ENCODE data around the gene ZFR2. TPM values are rescaled to one million over a fixed set of nuclear protein-coding genes. Genes with fewer than 3 reads are reported as not detected.

ZFR2 gene
- total RNA-seq, 2 donors from 2014 or later = not detected

DNA sequence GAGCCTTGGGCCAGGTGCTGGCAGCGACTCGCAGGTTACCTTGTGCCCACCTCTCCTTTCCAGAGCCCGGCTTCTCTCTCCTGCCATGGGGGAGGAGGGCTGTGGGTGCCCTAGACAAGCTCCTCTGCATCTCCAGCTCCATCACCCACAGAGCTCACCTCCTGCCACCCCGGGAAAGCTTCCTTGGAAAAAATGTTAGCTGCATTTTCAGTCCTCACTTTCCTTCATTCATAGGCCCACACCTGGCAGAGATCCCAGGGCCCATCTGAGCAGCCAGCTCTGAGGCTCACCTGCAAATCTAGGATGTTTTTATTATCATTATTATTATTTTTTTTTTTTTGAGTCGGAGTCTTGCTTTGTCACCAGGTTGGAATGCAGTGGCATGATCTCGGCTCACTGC, 36.8 kb downstream of the ZFR2 start:
- H3K4me3 ChIP-seq = no peak overlapping the region
- TF ChIP-seq, protein P1, sequence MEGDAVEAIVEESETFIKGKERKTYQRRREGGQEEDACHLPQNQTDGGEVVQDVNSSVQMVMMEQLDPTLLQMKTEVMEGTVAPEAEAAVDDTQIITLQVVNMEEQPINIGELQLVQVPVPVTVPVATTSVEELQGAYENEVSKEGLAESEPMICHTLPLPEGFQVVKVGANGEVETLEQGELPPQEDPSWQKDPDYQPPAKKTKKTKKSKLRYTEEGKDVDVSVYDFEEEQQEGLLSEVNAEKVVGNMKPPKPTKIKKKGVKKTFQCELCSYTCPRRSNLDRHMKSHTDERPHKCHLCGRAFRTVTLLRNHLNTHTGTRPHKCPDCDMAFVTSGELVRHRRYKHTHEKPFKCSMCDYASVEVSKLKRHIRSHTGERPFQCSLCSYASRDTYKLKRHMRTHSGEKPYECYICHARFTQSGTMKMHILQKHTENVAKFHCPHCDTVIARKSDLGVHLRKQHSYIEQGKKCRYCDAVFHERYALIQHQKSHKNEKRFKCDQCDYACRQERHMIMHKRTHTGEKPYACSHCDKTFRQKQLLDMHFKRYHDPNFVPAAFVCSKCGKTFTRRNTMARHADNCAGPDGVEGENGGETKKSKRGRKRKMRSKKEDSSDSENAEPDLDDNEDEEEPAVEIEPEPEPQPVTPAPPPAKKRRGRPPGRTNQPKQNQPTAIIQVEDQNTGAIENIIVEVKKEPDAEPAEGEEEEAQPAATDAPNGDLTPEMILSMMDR (IDR thresholded peaks at IDR 0.05) = no peak
- no peak overlapping the region for H3K27ac ChIP-seq
- H3K4me1 ChIP-seq (ENCODE audit: control insufficient read depth in 1 of 2, low read depth in 2 of 2) = no peaks in the 10 kb centered on the region
- ATAC-seq (ENCODE audit: insufficient number of reproducible peaks, low FRiP score, low read depth) (no peak), DNase-seq (ENCODE audit: low spot score) (no peak)
- H3K27me3 ChIP-seq (replicated peaks; ENCODE audit: insufficient read depth) = no peaks in the 10 kb centered on the region
- no peaks in the 10 kb centered on the region for H3K36me3 ChIP-seq
- no peaks in the 10 kb centered on the region for H3K9me3 ChIP-seq

DNA sequence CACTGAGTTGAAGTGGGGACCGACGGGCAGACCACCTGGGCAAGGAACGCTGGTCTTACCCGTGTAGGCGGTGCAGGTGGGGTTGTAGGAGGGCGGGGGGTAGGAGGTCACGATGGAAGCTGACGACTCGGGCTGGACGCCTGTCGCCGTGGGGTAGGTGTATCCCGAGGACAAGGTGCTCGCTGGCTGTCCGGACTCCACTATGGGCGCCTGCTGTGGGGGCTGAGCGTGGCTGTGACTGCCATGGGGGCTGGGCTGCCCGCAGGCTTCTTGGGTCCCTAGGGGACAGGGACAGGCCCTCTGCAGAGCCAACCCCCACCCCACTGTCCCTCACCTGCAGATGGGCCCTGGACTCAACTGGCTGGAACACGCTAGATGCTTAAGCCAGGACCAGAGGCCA, 37.2 kb downstream of the ZFR2 start:
- H3K27me3 ChIP-seq (replicated peaks; ENCODE audit: insufficient read depth) = no peaks in the 10 kb centered on the region
- H3K27ac ChIP-seq = no peak overlapping the region
- H3K36me3 ChIP-seq = no peaks in the 10 kb centered on the region
- ATAC-seq (ENCODE audit: insufficient number of reproducible peaks, low FRiP score, low read depth) (no peak), DNase-seq (ENCODE audit: low spot score) (no peak)
- no peaks in the 10 kb centered on the region for H3K9me3 ChIP-seq
- no peaks in the 10 kb centered on the region for H3K4me1 ChIP-seq (ENCODE audit: control insufficient read depth in 1 of 2, low read depth in 2 of 2)
- TF ChIP-seq, protein P1 (IDR thresholded peaks at IDR 0.05) = no peak
- H3K4me3 ChIP-seq = no peak overlapping the region

DNA sequence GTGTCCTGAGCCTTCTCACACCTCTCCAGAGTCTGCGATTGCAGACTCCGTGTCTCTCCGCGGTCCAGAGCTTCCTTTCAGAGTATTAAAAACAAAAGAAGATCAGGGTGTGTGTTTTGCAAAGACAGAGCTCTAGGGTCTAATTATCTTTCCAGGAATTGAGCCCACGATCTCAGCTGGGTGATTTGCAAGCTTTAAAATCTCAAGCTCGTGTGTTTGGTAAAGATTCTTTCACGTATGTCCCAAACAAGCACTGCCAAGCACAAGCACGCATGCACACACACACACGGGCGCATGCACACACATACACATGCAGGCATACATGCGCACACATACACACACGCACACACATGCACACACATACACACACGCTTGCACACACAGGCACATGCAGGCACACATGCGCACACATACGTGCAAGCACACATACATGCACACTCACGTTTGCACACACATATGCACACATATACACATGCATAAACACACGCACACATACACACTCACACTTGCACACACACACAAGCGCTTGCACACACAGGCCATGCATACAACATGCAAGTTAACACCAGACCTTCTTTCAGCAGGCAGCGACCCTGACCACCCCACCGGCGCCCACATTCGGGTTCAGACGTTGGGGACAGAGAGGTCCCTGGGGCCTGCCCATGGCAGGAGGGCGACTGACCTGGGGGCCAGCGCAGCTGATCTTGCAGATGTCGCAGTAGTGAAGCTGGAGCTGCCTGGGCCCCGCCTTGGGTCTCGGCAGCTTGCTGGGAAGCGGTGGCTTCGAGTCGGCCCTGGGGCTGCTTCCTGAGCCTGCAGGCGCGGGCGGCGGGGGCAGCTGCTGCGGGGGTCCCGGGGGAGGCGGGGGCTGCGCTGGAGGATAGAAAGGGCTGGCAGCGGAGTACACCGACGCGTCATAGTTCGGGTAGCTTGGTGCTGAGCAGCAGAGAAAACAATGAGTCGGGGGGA, 37.9 kb downstream of the ZFR2 start:
- no peak for ATAC-seq (ENCODE audit: insufficient number of reproducible peaks, low FRiP score, low read depth)
- H3K9me3 ChIP-seq = no peaks in the 10 kb centered on the region
- TF ChIP-seq, protein P1 (IDR thresholded peaks at IDR 0.05) = no peak
- H3K36me3 ChIP-seq = no peaks in the 10 kb centered on the region
- H3K27me3 ChIP-seq (replicated peaks; ENCODE audit: insufficient read depth) = no peaks in the 10 kb centered on the region
- H3K4me1 ChIP-seq (ENCODE audit: control insufficient read depth in 1 of 2, low read depth in 2 of 2) = no peaks in the 10 kb centered on the region
- H3K27ac ChIP-seq = no peak overlapping the region
- no peak overlapping the region for H3K4me3 ChIP-seq
- no peak for DNase-seq (ENCODE audit: low spot score)

DNA sequence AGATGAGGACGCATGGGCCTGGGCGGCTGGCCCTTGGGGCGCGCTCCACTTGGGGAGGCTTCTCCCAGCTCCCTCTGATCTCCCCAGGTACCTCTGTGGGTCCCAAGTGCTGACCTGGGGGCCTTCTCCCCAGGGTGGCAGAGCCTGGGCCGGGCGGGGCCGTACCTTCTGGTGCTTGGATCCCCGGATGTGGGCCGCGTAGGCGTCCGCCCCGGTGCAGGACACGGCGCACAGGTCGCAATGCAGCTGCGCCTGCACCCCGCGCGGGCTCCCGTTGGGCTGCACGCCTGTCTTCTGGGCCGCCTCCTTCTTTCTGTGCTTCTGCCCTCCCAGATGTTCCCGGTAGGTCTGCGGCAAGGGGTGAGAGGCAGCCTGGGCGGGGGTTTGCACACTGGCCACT, 41.5 kb downstream of the ZFR2 start:
- H3K36me3 ChIP-seq = no peaks in the 10 kb centered on the region
- H3K4me1 ChIP-seq (ENCODE audit: control insufficient read depth in 1 of 2, low read depth in 2 of 2) = no peaks in the 10 kb centered on the region
- no peaks in the 10 kb centered on the region for H3K9me3 ChIP-seq
- ATAC-seq (ENCODE audit: insufficient number of reproducible peaks, low FRiP score, low read depth) (no peak), DNase-seq (ENCODE audit: low spot score) (no peak)
- no peak overlapping the region for H3K27ac ChIP-seq
- TF ChIP-seq, protein P1 (IDR thresholded peaks at IDR 0.05) = no peak
- no peaks in the 10 kb centered on the region for H3K27me3 ChIP-seq (replicated peaks; ENCODE audit: insufficient read depth)
- H3K4me3 ChIP-seq = no peak overlapping the region

DNA sequence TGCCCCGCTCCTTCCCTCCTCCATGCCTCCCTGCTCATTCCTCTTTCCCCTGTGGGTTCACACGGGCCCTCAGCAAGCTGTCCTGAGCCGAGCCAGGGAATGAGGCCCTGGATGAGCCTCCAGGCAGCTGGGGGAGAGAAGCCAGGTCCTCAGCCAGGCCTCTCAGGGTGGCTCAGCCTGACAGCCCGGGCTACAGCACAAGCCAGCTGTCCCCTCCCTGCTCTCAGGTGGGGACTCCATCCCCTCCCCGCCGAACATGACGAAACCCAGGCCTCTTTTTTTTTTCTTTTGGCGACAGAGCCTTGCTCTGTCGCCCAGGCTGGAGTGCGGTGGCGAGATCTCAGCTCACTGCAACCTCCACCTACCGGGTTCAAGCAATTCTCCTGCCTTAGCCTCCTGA, 42.7 kb downstream of the ZFR2 start:
- Histone ChIP-seq H3K9me3 (no peaks in the 10 kb centered on the region), H3K27me3 (replicated peaks; ENCODE audit: insufficient read depth) (no peaks in the 10 kb centered on the region), H3K4me1 (ENCODE audit: control insufficient read depth in 1 of 2, low read depth in 2 of 2) (no peaks in the 10 kb centered on the region), H3K4me3 (no peak overlapping the region), H3K36me3 (no peaks in the 10 kb centered on the region), H3K27ac (no peak overlapping the region)
- ATAC-seq (ENCODE audit: insufficient number of reproducible peaks, low FRiP score, low read depth) (no peak), DNase-seq (ENCODE audit: low spot score) (no peak)
- TF ChIP-seq, protein P1 (IDR thresholded peaks at IDR 0.05) = no peak
